GM23248 (cell line): ENCODE data around the gene LNX2.

Source experiments
- EZH2 ChIP-seq: fragments of 200-600 bp; sonication (generic); IDR thresholded peaks from 2 replicates; pipeline ENCODE4 v1.6.1; 2018; ENCODE audit warnings: antibody characterized with exemption, mild to moderate bottlenecking; ENCODE audit not compliant: insufficient read depth, poor library complexity, severe bottlenecking
- EZH2phosphoT487 ChIP-seq: fragments of 200-600 bp; sonication (generic); IDR thresholded peaks from 2 replicates; pipeline ENCODE4 v1.6.1; 2018; ENCODE audit warnings: antibody characterized with exemption, moderate library complexity, mild to moderate bottlenecking, low read depth; ENCODE audit not compliant: insufficient read depth

GRCh38 chr13:27654816-27655215 lies 34.5 kb upstream of the LNX2 start:
- TF ChIP-seq EZH2 = no peak
- TF ChIP-seq EZH2phosphoT487 = no peak
